H1 (cell line): ENCODE results near the gene FRMD3. TPM values are rescaled to one million over a fixed set of nuclear protein-coding genes. Genes with fewer than 3 reads are reported as not detected.

ENCODE experiments used
- ATF3 ChIP-seq: IDR thresholded peaks from 2 replicates; pipeline ENCODE4 v1.6.1; 2011; ENCODE audit warnings: low read depth, mild to moderate bottlenecking, low read length; ENCODE audit not compliant: insufficient read depth
- JUND ChIP-seq: IDR thresholded peaks from 2 replicates; pipeline ENCODE4 v1.6.1; 2011; ENCODE audit warnings: mild to moderate bottlenecking, improper control_type of control experiment, low read length
- KDM1A ChIP-seq: fragments of 200-600, 300-600 bp; sonication (generic); IDR thresholded peaks from 2 replicates; pipeline ENCODE4 v1.7.1; 2016; ENCODE audit warnings: mild to moderate bottlenecking, low read length, borderline replicate concordance
- SP1 ChIP-seq: IDR thresholded peaks from 2 replicates; pipeline ENCODE4 v1.6.1; 2011; ENCODE audit warnings: low read depth, low read length
- SRF ChIP-seq: IDR thresholded peaks from 2 replicates; pipeline ENCODE4 v1.6.1; 2011; ENCODE audit warnings: mild to moderate bottlenecking, low read depth, low read length, moderate library complexity
- polyA plus RNA-seq, 7 experiments: library from polyadenylated mRNA; depleted of rRNA in 3 of 7; stranded (reverse) in 5 of 7; unstranded in 2 of 7; fragments of >200 nt in 5 of 7; fragments of 200-250 nt in 2 of 7; gene quantifications; 1 replicate in 5 of 7; 2 replicates in 1 of 7; 4 replicates in 1 of 7; pipeline versions ENCODE4 v1.2.1 to v1.2.3, GENCODE V29; 2011 to 2013; ENCODE audit warnings: missing spikeins in 2 of 7, mixed read lengths in 2 of 7
- total RNA-seq: library from RNA; stranded (reverse); fragmentation: NEBNext Ultra II Directional; extraction: Animal tissue kit (Norgen Biotek cat#: 25700); gene quantifications from 2 replicates; pipeline ENCODE4 v1.2.1, GENCODE V29; 2021

Gene FRMD3
- total and polyA plus RNA-seq, 2 of the 8 experiments (the other 6 are each of a cell fraction or from before 2014, with no cell fraction given): 0.15 to 1.4 TPM

- TF ChIP-seq SP1 (no peak), ATF3 (no peak), JUND (no peak), KDM1A (no peak), SRF (no peak)
- TF ChIP-seq, all 59 proteins: peak for 0
These were observed 339.8 kb downstream of the FRMD3 start (continued) for GRCh38 chr9:83198371-83198770.
